IPS-20b (cell line): ENCODE measurements around the gene C19orf44.
"Not testable (repeated sequence)": the region's sequence is repeated elsewhere in the genome, so short reads cannot be mapped to it uniquely, and the experiment has no call there.

ENCODE experiments used
- H3K27ac ChIP-seq: one replicate; pipeline ENCODE4 v1.5.1; 2013; ENCODE audit warnings: low read length
- H3K27me3 ChIP-seq: 2 replicates; pipeline ENCODE4 v1.6.1; 2013; ENCODE audit warnings: mild to moderate bottlenecking, low read length, inconsistent platforms; ENCODE audit not compliant: insufficient read depth
- H3K36me3 ChIP-seq: 2 replicates; pipeline ENCODE4 v1.6.1; 2013; ENCODE audit warnings: low read depth, mild to moderate bottlenecking, inconsistent platforms, low read length, moderate library complexity; ENCODE audit not compliant: insufficient read depth
- H3K4me1 ChIP-seq: 2 replicates; pipeline ENCODE4 v1.6.1; 2013; ENCODE audit warnings: mild to moderate bottlenecking, control low read depth, inconsistent platforms, low read length, moderate library complexity; ENCODE audit not compliant: insufficient read depth
- H3K4me3 ChIP-seq: 2 replicates; pipeline ENCODE4 v1.5.1; 2013; ENCODE audit warnings: mild to moderate bottlenecking, low read length, inconsistent platforms
- H3K9ac ChIP-seq: 2 replicates; pipeline ENCODE4 v1.6.1; 2013; ENCODE audit warnings: low read depth, mild to moderate bottlenecking, inconsistent platforms, low read length, moderate library complexity
- H3K9me3 ChIP-seq: 2 replicates; pipeline ENCODE4 v1.6.1; 2013; ENCODE audit warnings: mild to moderate bottlenecking, low read depth, low read length, inconsistent platforms; ENCODE audit not compliant: insufficient read depth

The C19orf44 gene

DNA sequence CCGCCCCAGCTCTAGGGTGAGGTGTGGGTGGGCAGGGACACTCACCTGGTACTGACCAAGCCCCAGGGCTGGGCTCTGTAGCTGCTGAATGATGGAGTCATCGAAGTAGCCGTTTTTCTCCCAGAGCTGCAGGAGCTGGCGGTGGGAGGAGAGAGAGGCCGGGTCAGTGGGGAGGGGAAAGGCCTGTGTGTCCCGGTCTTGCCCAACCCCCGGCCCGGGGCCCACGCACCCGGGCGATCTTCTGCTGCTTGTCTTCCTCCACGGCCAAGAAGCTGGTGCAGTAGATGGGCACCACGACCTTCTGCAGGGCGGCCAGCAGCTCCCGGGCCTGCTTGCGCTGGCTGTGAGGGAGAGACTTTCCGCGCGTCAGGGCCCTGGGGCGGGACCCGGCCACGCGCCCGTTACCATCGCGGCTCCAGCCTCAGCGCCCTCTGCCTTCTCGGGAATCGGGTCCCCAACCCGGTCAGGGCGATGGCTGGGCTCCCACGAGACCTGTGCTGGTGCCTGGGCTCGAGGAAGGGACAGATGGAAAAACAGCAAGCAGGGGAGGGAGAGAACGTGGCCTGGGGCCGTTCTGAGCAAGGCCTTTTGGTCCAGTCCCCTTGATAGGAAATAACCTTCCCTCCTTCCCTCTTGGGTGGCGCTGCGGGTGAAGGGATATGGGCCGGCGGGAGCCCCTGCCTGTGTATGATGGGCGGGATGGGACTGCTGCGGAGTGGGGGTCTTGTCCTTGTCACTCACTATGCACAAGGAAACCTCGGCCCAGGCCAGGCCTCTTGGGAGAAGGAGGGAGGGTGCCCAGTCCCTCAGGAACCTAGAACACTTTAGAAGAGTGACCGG lies 34.6 kb downstream of the C19orf44 start:
- no peaks in the 10 kb centered on the region for H3K9me3 ChIP-seq
- H3K4me3 ChIP-seq = no peak overlapping the region
- no peak overlapping the region for H3K9ac ChIP-seq
- H3K27me3 ChIP-seq = no peaks in the 10 kb centered on the region
- H3K27ac ChIP-seq = no peak overlapping the region
- no peaks in the 10 kb centered on the region for H3K4me1 ChIP-seq
- peaks cover 100% of the 10 kb centered on the region for H3K36me3 ChIP-seq

- Histone ChIP-seq H3K9ac (no peak overlapping the region), H3K4me1 (no peaks in the 10 kb centered on the region), H3K27ac (no peak overlapping the region), H3K4me3 (no peak overlapping the region), H3K27me3 (no peaks in the 10 kb centered on the region), H3K9me3 (no peaks in the 10 kb centered on the region), H3K36me3 (peaks cover 100% of the 10 kb centered on the region)
Observed at GRCh38 chr19:16531380-16531669, 35.1 kb downstream of the C19orf44 start.

DNA sequence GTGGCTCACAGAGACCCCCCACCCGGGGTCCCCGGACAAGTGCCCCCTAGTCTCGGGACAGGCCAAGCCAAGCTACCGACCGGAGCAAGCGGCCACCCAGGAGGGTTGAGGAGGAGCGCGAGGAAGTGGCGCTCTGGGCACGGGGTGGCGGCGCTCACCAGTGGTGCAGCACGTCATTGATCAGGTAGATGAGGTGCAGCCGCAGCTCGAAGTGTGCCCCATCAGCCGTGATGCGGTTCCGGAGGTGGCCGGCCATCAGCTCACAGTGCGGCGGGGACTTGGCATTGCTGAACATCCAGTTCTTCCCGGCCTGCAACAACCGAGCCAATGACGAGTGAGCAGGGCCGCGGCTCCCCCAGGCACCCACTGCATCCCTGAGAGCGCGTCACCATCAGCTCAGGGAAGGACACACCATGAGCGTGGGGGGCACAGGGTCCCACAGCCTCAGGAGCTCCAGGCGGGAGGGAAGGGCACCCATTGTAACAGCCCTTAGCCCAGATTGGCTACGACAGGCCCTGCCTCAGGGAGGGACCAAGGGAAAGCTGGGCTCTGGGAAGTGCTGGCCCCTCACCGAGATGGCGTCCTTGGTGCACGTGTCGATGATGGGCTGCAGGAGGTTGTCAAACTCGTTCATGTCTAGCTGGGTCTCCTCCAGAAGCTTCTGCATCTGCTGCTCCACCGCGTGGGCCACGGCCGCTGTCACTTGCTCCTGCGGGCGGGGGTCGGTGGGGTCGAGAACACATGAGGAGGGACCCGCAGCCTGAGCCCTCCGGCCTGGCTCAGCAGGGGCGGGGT lies 36.4 kb downstream of the C19orf44 start:
- H3K9ac ChIP-seq = no peak overlapping the region
- peaks cover 100% of the 10 kb centered on the region for H3K36me3 ChIP-seq
- H3K27ac ChIP-seq = no peak overlapping the region
- H3K27me3 ChIP-seq = no peaks in the 10 kb centered on the region
- no peaks in the 10 kb centered on the region for H3K9me3 ChIP-seq
- no peak overlapping the region for H3K4me3 ChIP-seq
- no peaks in the 10 kb centered on the region for H3K4me1 ChIP-seq

- H3K36me3 ChIP-seq = peaks cover 94% of the 10 kb centered on the region
Observed at GRCh38 chr19:16535381-16535780, 39.2 kb downstream of the C19orf44 start.

DNA sequence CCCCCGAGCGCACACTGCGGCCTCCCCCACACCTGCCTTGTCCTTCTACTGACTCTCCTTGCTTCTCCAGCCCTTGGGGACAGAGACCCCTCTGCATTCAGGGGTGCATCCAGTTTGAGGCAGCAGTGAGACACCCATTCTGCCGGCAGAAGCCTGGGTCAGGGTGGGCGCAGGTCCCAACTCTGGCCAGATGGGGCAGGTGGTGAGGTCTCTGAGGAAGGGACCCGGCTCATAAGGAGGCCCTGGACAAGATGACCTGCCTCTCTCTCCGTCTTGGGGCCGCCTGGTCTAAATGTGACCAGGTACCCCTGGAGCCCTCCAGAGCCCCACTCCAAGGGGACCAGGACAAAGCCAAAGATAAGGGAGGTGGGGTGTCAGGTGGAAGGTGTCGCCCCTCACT lies 39.9 kb downstream of the C19orf44 start:
- Histone ChIP-seq H3K9ac (no peak overlapping the region), H3K36me3 (peaks cover 94% of the 10 kb centered on the region), H3K27me3 (no peaks in the 10 kb centered on the region)

More at GRCh38 chr19:16535381-16535780, 39.2 kb downstream of the C19orf44 start:
- H3K9me3 ChIP-seq = no peaks in the 10 kb centered on the region
- no peak overlapping the region for H3K4me3 ChIP-seq
- H3K27me3 ChIP-seq = no peaks in the 10 kb centered on the region
- H3K27ac ChIP-seq = no peak overlapping the region
- H3K4me1 ChIP-seq = no peaks in the 10 kb centered on the region
- no peak overlapping the region for H3K9ac ChIP-seq

DNA sequence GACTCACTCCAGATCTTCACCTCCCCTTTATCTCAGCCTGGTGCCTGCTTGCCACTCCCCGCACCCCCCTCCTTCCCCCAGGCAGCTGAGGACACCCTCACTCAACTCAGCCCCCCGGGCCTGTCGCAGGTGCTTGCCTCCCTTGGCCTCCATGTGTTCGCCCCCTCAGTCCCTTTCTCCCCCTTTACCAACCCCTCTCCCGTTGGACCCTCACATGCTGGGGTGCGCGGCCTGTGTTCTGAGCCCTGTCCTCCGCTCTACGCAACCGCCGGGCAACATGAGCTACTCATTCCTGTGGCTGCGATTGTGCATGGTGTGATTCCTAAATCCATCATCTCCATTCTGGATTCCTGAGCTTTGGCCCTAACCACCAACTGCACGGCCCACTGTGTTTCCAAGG lies 40.9 kb downstream of the C19orf44 start:
- peaks cover 6% of the 10 kb centered on the region for H3K4me1 ChIP-seq
- peaks cover 86% of the 10 kb centered on the region for H3K36me3 ChIP-seq
- no peak overlapping the region for H3K27ac ChIP-seq
- H3K27me3 ChIP-seq = no peaks in the 10 kb centered on the region
- no peak overlapping the region for H3K9ac ChIP-seq
- no peak overlapping the region for H3K4me3 ChIP-seq
- H3K9me3 ChIP-seq = no peaks in the 10 kb centered on the region

More for the DNA sequence above, 39.9 kb downstream of the C19orf44 start:
- no peak overlapping the region for H3K27ac ChIP-seq
- no peaks in the 10 kb centered on the region for H3K9me3 ChIP-seq
- H3K4me1 ChIP-seq = peaks cover 3% of the 10 kb centered on the region
- no peak overlapping the region for H3K4me3 ChIP-seq

- Histone ChIP-seq H3K4me3 (peak overlapping the region; percentile 85), H3K27ac (no peak overlapping the region), H3K27me3 (no peaks in the 10 kb centered on the region), H3K9ac (peak overlapping the region; percentile 92), H3K4me1 (peaks cover 6% of the 10 kb centered on the region), H3K9me3 (no peaks in the 10 kb centered on the region), H3K36me3 (peaks cover 48% of the 10 kb centered on the region)
Observed at GRCh38 chr19:16540948-16541347, 44.8 kb downstream of the C19orf44 start.

GRCh38 chr19:16541526-16542044 lies 45.4 kb downstream of the C19orf44 start:
- H3K4me3 ChIP-seq = peak overlapping the region; percentile 85
- H3K9ac ChIP-seq = peak overlapping the region; percentile 92
- H3K27me3 ChIP-seq = no peaks in the 10 kb centered on the region
- H3K4me1 ChIP-seq = peaks cover 6% of the 10 kb centered on the region
- H3K36me3 ChIP-seq = peaks cover 42% of the 10 kb centered on the region
- no peak overlapping the region for H3K27ac ChIP-seq
- no peaks in the 10 kb centered on the region for H3K9me3 ChIP-seq

GRCh38 chr19:16542045-16542909 lies 46.1 kb downstream of the C19orf44 start, which contains the start of gene CHERP:
CHERP (minus strand) TSS chr19:16542437; CDS start chr19:16542378, 59 bp downstream.
- H3K9ac ChIP-seq = peak within 1 kb of the TSS; percentile 92
- H3K27ac ChIP-seq = peak within 1 kb of the TSS; percentile 62
- H3K27me3 ChIP-seq = no peaks in the 10 kb centered on the region
- H3K36me3 ChIP-seq = peaks cover 35% of the 10 kb centered on the region
- peaks cover 6% of the 10 kb centered on the region for H3K4me1 ChIP-seq
- H3K9me3 ChIP-seq = no peaks in the 10 kb centered on the region
- peak within 1 kb of the TSS; percentile 85 for H3K4me3 ChIP-seq

DNA sequence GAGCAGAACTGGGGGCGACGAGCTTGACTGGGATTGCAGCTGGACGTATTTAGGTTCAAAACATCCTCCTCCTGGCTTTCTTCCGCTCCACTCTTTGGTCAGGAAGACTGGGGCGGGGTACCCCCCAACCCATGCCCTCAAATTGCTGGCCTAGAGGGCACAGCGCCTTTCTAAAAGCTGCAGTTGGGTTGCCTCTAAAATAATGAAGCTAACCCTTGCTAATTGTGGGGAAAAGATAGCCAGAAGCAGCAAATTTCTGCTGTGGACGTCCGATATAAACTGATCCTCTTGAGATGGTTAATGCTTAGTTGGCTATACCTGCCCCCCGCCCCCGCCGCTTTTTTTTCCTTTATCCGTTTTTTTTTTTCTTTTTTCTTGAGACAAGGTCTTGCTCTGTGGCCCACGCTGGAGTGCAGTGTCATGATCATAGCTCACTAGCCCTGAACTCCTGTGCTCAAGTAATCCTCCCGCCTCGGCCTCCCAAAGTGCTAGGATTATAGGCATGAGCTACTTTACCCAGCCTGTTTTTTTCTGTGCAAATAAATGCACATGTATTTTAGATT lies 46.8 kb downstream of the C19orf44 start:
- Histone ChIP-seq H3K4me1 (peaks cover 6% of the 10 kb centered on the region), H3K9me3 (no peaks in the 10 kb centered on the region), H3K27me3 (no peaks in the 10 kb centered on the region), H3K4me3 (peak overlapping the region; percentile 85), H3K36me3 (peaks cover 28% of the 10 kb centered on the region), H3K27ac (peak overlapping the region; percentile 62), H3K9ac (peak overlapping the region; percentile 92)

DNA sequence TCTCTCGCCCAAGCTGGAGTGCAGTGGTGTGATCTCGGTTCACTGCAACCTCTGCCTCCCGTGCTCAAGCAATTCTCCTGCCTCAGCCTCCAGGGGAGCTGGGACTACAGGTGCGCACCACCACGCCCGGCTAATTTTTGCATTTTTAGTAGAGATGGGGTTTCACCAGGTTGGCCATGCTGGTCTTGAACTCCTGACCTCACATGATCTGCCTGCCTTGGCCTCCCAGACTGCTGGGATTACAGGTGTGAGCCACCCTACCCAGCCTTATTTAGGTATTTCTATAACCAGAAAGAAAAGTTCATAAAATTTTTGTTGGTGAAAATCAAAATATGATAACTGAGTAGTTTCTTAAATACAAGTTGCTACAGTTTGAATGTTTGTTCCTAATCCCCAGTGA lies 47.5 kb downstream of the C19orf44 start:
- not testable (repeated sequence) for H3K4me1 ChIP-seq, H3K9me3 ChIP-seq, H3K27me3 ChIP-seq, H3K27ac ChIP-seq
- peak overlapping the region; percentile 85; the same call in 1 of the 2 replicates for H3K4me3 ChIP-seq
- peak overlapping the region; percentile 92; the same call in 1 of the 2 replicates for H3K9ac ChIP-seq
- H3K36me3 ChIP-seq = peaks cover 23% of the 10 kb centered on the region
